ENCODE measurements around the gene ZBTB40.

GRCh38 chr1:22412932-22413727, 38.5 kb upstream of the ZBTB40 start:
- no peak for TF ChIP-seq CTCF (IDR thresholded peaks at IDR 0.05)
- TF ChIP-seq POLR2A (IDR thresholded peaks at IDR 0.05; ENCODE audit: low read depth): no peak

All from esophagus muscularis mucosa (tissue), 3 donors.